HG03342 (cell line): Measurements from ENCODE around the gene ADCY5.

Experiments used
- ATAC-seq: cut with Tn5 transposase; IDR thresholded peaks from one replicate; pipeline ENCODE4 v1.9.1; 2021; ENCODE audit warnings: mild to moderate bottlenecking, moderate library complexity; ENCODE audit not compliant: unreplicated experiment

Gene ADCY5

DNA sequence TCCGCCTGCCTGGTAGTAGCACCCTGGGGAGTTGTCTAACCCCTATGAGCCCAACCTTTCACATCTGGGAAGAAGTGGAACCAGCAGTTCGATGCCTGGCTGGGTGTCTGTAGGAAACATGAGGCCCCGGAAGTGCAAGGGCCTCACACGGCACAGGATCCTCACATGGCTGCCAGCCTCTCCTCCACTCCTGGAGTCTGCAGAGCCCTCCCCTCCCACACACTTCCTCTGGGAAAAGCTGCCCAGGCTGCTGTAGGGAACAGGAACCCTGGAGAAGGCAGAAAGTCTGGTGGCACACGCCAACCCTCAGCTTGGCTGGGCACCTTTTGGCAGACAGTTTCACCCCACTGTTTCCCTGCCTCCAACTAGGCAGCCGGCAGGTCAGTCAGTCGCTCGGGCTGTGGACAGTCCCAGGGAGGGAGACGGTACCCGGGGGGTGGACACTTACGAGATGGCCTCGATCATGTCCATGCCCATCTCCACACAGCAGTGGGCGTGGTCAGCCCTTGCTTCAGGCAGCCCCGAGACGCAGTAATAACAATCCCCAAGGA is 118.4 kb downstream of the ADCY5 start:
- no peak for ATAC-seq

- ATAC-seq, result no peak
Measured at GRCh38 chr3:123329636-123330340, 119.1 kb downstream of the ADCY5 start.

GRCh38 chr3:123328851-123329635 is 119.8 kb downstream of the ADCY5 start:
- ATAC-seq, result no peak

DNA sequence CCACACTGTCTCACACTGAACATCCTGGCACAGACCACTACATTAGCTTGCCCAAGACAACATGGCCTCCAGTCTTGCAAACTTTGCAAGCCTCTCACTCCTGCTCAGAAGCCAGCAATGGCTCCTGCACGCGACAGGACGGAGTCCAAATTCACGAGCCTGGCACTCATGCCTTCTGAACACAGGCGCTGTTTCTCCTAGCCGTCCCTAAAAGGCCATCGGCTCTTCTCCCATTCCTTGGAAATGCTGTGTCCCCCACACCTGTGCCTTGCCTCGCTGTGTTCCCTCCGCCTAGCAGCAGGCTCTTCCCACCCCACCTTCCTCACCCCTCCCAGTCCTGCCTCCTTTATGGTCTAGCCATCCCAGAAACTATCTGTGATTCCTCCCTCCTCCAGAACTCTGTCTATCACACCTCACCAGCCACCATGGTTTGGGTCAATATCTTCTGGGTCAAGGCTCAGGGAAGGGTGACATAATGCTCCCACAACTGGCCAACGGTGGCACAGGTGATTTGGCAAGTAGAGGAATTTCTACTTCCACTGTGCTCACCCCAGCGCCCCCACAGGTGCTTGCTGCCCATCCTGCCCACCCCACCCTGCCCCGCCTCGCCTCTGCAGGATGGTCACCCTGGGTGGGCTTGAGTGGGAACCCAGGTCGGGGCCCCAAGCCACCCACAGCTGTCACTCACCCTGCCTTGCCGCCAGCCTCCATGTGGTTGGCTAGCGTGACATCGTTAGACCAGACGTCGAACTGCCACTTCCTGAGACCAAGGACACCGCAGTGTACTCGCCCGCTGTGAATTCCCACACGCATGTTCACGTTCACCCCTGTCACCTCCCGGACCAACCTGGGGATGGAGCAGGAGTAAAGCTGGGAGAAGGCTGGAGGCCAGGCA is 120.7 kb downstream of the ADCY5 start:
- ATAC-seq, result no peak

- ATAC-seq, result no peak
Measured at GRCh38 chr3:123327480-123327879, 121.4 kb downstream of the ADCY5 start.

GRCh38 chr3:123326531-123326930 is 122.4 kb downstream of the ADCY5 start:
- no peak for ATAC-seq

DNA sequence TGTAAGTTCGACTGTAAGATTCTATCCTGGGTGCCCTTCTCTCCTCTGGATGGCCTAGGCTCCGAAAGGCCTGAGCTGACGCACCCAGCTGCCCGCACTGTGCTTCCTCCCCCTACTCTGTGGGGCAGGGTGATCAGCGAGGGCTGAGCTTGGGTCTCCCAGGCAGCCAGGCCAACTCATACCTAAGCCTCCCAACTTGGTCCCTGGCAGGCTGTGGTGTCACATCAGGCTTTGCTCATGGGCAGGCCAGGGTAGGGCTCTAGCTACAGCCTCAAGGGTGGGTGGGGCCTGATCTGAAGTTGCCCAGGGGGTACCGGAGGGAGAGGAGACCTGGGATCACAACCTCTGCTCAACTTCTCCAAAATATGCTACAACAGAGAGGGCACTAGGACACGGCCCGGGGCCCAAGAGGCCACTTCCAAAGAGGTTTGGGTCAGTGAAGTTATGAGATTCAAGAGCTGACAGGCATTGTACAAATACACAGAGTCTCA is 123.1 kb downstream of the ADCY5 start:
- ATAC-seq, result no peak

GRCh38 chr3:123324880-123325765 is 123.8 kb downstream of the ADCY5 start:
- ATAC-seq, result no peak

DNA sequence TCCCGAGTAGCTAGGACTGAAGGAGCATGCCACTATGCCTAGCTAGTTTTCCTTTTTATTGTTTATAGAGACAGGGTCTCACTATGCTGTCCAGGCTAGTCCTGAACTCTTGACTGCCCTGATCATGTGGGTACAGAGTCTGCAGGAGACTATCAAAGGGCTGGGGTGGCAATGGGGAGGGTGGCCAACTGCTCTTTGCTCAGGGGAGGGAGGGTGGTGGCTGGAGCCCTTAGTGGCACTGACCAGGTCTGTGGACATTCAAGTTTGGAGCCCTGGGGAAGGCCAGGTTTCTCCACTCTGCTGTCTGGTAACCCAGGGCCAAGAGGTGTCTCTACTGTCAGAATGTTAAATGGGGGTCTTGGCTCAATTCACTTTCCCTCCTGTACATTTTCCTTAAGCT is 125.1 kb downstream of the ADCY5 start:
- ATAC-seq, result no peak

- no peak for ATAC-seq
Measured at GRCh38 chr3:123322866-123323265, 126.0 kb downstream of the ADCY5 start.

GRCh38 chr3:123321806-123322205 is 127.1 kb downstream of the ADCY5 start:
- no peak for ATAC-seq

GRCh38 chr3:123320221-123320620 is 128.7 kb downstream of the ADCY5 start:
- no peak for ATAC-seq

DNA sequence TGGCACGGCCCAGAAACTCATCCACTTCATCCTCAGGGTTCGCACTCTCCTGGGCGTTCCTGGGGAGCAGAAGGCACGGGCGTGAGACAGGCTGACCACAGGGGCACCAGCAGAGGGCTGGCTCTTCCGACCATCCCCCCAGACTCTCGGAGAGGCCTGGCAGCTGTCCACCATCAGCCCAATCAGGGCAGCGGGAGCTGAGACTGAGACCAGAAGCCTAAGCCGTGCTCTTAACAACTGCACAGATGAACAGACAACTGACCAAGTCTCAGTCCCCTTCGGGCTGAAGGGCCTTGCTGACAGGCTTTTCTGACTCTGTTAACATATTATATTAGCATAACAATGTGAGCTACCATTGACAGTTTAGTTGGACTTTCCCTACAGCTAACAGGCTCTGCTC is 129.1 kb downstream of the ADCY5 start:
- no peak for ATAC-seq

DNA sequence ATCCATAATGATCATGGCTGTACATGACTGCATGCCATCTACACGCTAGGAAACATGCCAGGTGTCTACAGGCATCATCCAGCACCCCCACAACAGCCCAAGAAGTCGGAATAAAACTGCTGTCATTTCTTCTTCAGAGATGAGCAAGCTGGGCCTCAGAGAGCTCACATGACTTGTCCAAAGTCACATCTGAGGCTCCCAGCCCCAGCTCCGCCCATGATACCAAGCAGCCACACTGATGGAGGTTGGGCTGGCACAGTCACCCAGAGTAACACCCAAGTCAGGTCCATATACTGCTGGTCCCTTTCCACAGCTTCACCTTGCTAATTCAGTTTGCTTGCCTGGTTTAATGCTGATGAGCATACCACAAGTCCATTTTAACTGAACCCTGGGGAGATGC is 130.5 kb downstream of the ADCY5 start:
- ATAC-seq, result no peak

DNA sequence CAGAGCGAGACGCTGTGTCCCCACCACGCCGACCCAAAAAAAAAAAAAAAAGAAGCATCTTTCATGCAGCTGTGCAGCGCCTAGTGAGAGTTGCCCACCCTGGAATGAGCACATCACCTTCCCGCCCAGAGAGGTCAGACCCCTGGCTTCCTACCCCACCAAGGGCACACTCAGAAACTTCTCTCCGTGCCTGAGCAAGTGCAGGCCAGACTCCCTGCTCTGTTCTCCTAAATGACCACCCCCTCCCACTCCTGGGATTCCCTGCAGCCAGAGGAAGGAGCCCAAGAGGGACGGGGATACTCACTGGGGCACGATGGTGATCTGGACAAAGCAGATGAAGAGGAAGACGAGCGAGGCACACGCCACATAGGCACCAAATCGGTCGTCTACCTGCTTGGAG is 131.2 kb downstream of the ADCY5 start:
- ATAC-seq, result no peak

DNA sequence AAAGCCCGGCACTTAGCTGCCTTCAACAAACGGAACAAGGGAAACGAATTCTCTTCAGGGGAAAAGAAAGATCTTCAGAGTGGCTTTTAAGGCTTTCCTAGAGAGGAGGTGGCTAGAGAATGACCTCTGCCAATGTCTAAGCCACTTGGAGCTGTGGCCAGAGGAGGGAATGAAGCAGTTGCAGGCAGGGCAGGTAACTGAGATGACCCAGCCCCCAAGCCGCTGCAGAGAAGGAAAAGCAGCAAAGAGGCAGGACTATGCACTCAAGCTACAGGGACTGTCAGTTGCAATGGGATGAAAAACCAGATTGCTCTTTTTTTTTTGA is 133.7 kb downstream of the ADCY5 start:
- ATAC-seq, result no peak

- ATAC-seq, result no peak
Measured at GRCh38 chr3:123314359-123315270, 134.3 kb downstream of the ADCY5 start.

DNA sequence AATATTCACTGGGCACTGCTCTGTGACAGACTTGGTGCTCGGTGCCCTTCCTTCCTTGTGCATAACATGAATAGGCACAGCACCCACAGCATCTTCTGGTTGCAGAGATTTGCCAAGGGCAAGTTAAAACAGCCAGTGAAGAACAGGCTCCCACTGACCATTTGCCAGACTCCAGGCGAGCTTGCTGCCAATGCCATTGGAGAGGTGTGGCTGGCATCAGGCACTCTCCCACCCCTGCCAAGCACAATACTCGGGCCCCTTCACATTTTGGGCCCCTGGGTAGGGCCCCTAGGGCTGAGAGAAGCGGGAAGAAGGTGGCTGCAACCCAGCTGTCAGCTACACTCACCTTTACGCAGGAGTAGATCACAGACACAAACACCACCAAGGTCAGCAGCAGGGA is 135.0 kb downstream of the ADCY5 start:
- no peak for ATAC-seq
